ENCODE results near the gene VGLL3.
"Not testable (repeated sequence)": the region's sequence is repeated elsewhere in the genome, so short reads cannot be mapped to it uniquely, and the experiment has no call there.

The VGLL3 gene, protein sequence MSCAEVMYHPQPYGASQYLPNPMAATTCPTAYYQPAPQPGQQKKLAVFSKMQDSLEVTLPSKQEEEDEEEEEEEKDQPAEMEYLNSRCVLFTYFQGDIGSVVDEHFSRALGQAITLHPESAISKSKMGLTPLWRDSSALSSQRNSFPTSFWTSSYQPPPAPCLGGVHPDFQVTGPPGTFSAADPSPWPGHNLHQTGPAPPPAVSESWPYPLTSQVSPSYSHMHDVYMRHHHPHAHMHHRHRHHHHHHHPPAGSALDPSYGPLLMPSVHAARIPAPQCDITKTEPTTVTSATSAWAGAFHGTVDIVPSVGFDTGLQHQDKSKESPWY

DNA sequence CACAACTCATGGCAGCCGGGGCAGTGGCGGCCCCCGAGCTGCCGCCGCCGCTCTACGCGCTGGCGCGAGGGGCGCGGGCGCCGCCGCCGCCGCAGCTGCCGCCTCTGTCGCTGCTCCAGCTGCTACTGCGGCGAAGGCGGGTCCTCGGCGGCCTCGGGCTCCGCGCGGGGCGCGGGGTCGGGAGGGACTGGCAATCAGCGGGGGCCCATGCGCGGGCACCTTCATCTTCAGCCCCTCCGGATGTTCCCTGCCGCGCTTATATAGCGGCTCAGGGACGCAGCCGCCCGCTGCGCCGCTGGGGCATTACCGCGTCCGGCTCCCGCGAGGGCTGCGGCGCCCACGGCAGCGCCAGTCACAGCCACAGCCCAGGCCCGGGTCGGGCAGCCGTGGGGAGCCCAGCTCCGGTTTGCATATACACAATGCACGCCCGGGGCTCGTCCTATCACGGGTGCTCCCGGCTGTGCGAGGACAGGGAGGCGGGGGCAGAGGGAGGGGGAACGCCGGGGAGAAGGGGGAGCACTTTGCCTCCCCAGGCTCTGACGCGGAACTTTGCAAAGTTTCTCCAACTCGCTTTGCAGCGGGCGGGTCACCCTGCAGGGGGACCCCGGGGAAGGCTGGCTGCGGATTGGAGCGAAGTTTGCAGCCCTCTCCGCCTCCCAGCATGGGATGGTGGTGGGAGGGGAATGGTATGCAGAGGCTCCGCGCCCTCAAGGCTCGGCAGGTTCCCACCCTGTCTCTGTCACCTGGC, at the start of gene VGLL3:
Gene VGLL3, minus strand, starts transcription at position 416 of the 748 bp plus-strand sequence. Its CDS starts 406 bp downstream, at position 10.
- peak; percentile 2 for DNase-seq

DNA sequence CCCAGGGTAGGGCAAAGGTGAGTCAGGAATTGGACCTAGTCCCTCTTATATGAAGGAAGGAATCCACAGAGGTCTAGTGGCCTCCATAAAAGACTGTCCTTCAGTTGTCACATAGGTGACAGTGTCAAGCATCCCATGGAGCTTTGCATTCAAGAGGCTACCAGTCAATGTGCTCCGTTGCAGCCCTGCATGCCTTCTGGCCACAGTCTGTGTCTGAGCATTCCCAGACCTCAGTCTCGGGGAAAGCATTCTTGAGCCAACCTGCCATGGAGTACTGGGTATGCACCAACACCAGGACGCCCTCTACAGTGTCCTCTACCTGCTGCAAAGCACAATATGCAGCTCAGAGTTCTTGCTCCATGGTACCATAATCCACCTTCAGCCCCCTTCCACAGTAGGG, 46.7 kb upstream of the VGLL3 start:
- DNase-seq: no peak

DNA sequence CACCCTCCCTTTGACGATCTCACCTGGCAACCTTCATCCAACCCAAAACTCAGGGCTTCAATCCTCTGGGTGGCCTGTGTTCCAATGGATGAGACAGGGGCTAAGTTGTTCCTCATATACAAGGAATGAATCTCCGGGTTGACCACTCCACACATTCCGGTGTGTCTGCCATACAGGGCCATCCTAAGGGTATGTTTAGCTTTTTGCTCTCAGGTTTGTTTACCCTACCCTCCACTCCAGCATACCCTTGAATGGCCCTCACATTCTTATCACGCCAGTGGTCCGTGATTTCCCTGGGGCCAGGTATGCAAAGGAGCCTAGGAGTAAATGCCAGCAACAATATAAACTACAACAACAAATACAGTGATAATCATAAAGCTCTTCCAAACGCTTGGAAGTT, 45.7 kb upstream of the VGLL3 start:
- no peak for DNase-seq

DNA sequence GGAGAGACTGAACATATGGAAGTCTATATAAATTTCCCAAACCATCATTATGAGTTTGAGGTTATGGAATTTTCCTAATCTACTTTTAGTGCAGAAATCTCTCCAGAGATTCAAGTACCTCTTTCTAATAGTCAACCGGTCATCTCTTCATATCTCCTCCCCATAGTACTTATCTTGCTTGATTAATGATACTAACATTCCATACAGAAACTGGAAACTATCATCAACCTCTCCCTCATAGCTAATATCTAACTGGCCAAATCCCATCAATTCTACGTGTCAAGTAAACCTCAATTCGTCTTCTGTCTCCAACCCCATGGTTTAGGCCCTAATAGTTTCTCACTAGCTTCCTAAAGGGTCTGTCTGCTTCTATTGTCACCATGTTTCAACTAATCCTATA, 44.4 kb upstream of the VGLL3 start:
- DNase-seq: no peak

DNA sequence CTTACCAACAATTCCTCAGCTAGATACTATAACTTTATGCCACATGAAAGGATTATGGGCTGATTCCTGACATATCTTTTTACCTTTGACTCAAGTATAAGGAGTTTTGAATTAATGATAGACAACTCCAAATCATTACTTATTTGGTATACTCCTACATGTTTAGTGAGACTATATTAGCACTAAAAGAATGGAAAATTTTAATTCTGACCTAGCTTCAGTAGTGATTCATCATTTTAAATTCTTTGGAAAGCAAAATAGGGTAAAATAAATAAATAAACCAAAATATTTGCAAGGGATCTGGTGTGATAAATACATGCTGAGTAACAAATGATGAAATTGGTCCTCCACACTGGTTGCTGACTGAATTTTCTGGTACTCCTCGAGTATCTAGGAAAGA, 42.3 kb upstream of the VGLL3 start:
- no peak for DNase-seq

DNA sequence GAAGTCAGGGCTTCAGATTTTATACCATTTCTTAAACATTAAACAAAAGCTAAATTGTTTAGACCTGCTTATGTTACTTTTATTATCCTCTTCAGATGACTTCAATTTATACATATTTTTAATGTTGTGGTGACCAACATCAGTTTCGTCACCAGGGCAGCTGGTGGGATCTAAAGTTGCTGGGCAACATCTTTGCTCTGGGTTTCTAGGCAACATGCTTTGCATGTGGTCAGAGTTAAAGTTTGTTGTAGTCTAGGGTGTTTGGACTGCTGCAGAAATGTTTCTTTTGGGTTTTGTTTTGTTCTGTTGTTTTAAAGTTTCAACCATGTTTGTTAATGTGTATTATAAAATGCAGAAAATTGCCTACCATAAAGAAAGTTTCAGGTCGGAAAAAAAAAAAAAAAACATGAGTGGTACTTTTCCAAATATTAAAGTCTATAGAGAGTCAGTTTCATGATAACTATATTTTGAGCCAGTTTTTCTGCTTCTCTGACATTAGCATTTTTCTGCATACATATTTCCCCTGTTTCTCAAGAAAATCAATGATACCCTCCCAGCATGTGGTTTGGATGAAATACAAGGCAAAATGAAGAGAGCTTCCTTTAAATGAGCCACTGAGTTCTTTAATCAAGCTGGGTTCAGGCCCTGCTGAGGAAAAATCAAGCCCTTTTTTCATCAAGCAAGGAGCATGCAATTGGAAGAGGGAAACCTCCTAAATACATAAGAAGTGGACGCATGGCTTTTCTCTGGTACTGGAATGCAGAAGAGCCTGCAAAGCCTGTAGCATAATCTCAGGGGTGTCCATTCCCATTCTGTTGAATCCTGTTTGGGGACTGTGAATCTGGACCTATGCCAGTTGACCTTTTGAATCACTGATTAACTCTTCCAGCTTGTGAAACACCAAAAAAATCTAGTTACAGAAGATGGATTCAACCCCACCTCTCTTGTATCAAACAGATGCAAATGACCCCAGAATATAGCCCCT, 35.0 kb upstream of the VGLL3 start:
- DNase-seq: no peak

DNA sequence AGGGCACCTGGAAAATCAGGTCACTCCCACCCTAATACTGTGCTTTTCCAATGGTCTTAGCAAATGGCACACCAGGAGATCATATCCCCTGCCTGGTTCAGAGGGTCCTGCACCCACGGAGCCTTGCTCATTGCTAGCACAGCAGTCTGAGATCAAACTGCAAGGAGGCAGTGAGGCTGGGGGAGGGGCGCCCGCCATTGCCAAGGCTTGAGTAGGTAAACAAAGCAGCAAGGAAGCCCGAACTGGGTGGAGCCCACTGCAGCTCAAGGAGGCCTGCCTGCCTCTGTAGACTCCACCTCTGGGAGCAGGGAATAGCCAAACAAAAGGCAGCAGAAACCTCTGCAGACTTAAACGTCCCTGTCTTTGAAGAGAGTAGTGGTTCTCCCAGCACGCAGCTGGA, 26.4 kb upstream of the VGLL3 start:
- not testable (repeated sequence) for DNase-seq

DNA sequence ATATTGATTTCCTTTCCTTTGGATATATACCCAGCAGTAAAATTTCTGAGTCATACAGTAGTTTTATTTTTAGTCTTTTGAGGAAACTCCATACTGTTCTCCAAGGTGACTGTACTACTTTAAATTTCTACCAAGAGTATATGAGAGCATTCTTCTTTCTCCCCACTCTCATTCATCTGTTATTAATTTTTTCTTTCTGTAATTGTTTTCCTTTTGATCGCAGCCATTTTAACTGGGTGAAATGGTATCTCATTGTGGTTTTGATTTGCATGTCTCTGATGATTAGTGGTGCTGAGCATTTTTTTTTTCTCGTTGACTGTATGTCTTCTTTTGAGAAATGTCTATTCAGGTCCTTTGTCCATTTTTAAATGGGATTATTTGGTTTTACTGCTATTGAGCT, 18.3 kb upstream of the VGLL3 start:
- no peak for DNase-seq

DNA sequence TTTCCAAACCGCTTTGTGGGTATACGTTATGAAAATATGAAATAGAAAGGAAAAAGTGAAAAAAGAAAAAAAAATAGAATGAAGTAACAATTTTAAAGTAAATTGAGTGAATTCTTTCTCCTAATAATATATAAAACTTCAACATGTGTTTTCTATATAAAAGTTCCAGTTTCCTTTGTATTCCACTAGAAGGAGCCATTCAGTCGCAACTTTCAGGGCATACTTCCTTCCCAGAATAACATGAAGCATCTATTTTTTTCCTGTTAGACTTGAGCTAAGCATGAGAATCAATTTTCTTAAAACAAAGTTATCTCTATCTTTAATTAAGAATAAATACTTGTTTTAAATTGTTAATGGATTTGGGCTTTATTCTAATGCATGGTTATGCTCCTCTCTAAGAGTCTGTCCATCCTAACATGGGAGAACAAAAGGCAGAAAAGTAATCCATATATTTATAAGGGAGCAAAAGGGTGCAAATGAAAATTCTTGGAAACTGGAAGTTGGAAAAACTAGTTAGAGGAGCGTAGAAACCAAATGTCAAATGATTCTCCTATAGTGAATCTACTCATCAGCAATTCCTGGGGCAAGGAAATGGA, 16.0 kb upstream of the VGLL3 start:
- no peak for DNase-seq

DNA sequence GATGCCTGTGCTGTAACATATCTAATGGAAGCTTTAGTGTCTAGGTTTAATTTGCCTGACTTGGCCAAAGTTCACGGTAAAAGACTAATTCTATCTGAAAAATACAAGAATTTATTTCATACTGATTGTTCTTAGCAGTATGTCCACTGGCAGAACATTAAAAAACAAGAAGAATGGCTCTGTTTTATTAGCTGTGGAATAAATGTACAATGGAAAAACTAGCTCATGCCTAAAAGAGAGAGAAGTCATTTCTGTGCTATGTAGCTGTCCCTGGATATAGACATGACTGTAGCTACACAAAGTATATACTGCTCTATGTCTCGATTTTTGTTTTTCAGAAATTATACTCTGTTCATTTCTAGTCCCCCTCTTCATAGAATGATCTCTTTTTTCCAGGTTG, 13.9 kb upstream of the VGLL3 start:
- no peak for DNase-seq

DNA sequence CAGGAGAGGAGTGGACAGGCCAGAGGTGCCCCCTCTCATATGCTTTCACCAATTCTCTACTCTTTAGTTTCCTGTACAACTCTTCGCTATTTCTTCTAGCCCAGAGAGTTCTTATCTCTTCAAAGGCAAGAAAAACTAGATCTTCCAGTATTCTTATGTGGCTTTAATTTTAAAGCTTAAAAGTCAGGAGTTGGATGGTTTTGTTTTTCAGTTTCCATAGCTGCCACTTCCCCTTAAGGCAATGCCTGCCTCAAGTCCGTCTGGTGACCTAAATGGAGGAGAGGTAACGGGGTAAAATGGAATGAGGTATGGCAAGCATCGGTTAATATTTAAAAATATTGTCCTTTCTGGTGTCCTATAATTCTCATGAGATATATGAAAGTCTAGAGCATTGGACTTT, 11.4 kb upstream of the VGLL3 start:
- no peak for DNase-seq

DNA sequence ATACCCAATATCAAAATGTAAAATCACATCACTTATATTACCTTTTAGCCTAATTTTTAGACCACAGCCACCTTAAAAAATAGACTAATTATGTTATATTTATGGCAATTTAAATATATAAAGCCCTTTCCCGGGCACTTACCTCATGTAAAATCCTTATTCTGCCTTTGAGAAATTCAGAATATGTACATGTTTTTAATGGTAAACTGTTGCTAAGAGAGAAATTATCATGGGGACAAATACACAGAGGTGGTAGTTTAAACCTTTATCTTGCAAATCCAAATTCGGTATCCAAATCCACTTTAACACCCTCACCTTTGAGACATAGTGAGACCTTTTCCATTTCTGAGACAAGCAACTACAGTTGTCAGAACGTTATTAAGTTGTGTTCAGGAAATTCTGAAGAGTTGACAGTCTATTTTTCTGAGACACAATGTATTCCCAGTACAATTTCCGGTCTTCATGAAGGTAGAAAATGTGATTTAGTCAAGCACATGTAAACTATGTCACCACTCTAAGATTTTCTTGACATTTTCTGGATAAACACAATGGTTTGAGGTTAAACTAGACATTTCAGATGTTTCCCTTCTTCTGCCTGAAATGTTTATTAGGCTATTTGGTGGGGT, 10.6 kb upstream of the VGLL3 start:
- no peak for DNase-seq

DNA sequence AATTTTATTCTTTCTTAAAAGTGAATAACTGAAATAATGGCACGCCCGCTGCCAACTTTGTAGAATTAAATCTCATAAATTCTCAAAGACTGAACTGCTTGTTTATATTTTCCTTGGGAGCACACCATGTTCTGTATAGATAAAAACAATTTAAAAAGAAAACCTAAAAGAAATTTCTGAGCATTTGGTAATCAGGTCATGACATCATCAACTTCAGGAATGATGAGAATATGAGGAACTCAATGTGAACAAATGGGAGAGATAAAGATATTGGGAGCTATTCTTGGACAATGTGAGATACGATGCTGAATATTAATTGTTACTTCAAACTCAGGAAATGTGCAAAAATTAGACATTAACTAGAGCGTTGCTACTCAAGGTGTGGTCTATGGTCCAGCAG, 10.0 kb upstream of the VGLL3 start:
- DNase-seq: no peak

DNA sequence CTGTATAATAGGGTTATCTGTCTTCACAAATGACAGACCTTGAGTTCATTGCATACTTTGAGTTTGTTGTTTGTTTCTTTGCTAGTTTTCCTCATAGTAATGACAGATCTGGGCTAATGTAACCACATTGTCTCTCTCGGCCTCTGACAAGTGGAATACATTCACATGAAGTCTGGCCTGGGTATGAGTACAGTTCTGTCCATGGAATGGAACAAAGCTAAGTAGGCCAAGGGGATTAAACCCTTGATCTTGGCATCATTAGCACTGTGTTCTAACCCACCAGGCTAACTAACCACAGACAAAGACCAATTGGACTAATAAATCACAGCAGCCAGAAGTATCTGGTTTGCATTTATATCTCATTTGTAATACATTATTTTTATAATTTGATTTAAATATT, 7.6 kb upstream of the VGLL3 start:
- DNase-seq: no peak

DNA sequence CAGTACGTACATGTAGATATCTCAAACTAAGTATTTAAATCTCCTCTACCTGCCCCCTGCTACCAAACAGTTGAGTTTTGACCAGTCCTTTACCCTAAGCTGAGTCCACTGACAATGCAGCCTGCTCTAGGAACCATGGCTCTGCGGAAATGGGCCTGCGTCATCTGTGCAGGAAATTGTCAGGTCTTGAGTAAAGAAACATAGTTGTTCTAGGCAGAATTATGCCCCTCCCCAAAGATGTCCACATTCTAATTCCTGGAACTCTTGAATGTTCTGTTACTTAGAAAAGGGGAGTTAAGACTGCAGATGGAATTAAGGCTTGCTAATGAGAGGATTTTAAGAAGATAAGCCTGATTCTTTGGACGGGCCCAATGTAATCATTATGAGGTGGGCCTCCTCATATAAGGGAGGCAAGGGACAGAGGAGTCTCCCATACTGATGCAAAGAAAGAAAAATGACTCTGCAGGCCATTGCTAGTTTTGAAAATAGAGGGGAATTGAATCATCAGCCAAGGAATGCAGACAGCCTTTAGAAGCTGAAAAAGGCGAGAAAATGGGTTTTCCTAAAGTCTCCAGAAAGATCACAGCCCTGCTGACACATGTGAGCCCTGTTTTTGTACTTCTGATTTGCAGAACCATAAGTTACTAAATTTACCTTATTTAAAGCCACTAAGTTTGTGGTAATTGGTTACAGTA, 5.5 kb upstream of the VGLL3 start:
- DNase-seq: no peak

DNA sequence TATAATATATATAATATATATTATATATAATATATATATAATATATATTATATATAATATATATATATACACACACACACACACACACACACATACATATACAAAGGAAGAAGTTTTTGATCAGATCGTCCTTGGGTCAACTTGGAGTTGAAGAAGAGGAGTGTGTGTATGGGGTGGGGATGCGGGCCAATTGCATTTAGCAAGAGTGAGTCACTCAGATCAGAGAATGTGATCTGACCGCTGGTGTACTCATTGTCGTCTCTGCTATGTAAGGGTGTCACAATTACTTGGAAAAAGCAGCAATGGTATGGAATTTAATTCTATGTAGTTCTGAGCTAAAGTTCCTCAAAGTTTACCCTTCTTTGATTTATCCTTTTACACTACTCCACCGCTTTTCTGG, 4.6 kb upstream of the VGLL3 start:
- no peak for DNase-seq

DNA sequence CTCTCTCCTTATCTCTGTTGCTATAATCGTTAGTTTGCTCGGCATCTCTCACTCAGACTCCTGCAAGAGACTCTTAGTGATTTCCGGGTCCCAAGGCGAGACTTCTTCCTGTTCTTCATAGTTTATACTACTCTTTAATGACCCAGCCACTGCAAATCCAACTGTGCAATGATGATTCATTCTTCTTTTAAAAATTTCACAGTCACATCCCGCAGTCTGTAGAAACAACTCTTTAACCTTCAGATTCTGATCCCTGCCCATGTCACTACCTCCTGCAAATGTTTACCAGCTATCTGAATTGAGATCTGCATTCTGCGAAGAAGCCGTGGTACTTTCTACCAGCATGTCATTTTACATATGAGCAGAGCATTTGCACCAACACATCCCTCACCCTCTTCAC, 2.8 kb upstream of the VGLL3 start:
- no peak for DNase-seq

DNA sequence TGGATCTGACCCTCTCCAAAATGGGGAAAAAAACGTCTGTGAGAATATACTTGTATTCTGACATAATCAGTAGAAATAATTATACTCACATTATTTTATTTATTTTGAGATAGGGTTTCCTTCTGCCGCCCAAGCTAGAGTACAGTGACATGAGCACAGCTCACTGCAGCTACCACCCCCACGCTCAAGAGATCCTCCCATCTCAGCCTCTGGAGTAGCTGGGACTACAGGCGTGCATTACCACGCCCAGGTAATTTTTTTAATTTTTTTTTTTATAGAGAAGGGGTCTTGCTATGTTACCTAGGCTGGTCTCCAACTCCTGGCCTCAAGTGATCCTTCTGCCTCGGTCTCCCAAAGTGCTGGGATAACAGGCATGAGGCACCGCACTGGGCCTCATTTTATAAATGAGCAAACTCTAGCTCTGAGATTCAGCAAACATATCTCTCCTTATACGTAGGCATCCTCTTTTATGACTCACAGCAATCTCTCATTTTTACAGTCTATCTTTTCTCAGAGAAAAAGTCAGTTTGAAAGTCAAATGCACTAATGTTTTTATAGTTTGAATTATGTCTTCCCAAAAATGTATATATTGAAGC, 989 bp upstream of the VGLL3 start:
- no peak for DNase-seq

DNA sequence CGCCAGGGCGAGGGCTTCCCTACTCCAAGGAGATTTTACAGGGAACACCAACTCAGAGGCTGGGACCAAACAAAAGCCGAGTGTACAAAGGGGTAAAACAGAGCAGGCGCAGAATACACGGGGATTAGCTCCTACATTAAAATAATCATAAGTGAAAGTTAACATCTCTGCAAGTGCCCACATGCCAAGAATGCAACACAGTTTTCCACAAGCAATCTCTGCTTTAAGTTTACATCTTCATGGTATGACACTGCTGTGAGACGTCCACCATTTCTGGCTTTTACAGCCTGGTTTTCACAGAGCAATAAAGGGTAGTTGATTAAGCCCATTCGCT, 500 bp upstream of the VGLL3 start:
- DNase-seq: no peak

DNA sequence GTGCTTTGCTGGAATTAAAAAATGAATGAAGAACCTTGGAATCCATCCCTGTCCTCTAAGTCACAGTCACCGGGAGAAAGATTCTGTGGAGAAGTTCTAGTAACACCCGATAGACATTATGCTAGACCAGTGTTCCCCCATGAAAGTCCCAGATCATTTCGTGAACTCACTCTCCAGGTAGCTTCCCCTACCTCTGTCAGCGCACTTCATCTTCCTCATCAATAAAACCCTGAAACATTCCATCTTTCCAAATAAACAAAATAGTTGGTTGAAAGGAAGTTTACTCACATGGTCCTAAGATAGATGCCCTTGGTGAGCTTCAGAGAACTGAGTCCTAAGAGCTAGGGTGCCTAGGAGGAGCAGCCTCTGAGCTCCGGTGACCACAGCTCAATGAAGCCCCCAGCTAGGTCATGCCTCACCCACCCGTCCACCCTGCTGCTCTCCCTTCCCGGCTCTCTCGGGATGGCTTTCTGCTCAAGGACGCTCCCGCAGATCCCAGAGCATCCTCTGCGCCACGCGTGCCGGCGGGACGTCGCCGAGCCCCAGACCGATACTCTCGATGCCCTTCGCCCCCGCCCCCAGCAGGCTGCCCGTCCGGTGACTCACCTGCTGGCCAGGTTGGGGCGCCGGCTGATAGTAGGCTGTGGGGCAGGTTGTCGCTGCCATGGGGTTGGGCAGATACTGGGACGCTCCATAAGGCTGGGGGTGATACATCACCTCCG, 776 bp downstream of the VGLL3 start:
- no peak for DNase-seq

DNA sequence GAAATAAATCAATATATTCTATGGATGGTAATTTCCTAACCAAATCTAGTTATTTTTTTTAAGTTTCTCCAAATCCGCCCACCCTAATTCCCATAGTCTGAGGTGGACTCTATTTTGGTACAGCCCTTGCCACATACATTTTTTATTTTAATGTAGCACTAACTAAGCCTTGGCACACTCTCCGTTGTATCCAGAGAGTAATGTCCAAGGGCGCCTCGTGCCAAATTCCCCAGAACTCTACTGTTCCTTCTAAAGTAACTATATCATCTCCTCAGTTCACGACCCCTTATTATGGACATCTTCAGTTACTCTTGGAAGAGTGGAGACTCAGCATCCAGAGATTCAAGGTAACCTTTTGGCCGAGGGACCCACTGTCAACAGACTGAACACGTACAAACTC, 1.3 kb downstream of the VGLL3 start:
- DNase-seq: no peak
